NCI-H1417 treated with DMSO at 0.1 percent for 48 hours (cell line): ENCODE measurements around the gene CDH22.
A peak's percentile ranks its signal among the peaks of the same experiment; 100 is the strongest.

ENCODE experiments used
- DNase-seq: peaks from one replicate; lab custom pipeline; 2025; lab: John Stamatoyannopoulos, UW

CDH22 gene

DNA sequence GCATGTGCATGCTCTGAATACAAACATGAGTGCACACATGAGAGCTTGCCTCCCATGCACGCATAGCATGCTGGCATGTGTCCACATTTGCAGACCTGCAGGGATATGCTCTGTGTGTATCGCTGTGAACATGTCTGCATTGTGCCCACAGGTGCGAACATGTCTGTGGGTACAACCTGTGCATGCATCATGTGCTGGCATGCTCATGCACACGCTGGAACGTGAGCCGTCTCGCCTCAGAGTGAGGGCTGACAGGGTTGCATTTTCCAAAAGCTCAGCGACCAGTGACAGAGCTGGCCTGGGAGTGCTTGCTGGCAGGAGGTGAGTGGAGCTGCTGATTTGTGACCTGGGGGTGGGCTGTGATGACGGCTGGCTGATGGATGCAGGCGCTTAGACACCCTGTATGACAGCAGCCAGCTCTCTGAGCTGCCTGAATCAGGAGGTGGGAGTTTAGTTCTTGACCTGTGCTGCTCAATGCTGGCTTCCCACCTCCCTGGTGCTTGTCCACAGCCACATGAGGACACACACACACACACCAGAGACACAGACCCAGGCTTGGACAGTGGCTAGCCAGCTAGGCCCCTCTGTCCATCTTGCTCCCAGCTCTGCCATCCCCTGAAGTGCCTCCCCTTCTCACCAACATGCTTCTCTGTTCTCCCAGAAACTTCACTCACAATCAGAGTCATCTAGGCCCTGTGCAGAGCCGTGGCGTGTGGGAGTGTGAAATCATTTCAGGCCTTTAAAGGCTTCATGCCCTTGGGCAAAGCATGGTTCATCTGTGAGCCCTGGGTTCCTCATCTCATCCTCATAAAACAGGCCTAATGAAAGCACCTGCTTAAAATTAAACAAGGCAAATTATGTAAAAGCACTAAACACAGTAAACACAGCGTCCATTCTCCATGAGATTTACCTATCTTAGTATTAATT, 138.8 kb downstream of the CDH22 start:
- DNase-seq = peak; percentile 11

DNA sequence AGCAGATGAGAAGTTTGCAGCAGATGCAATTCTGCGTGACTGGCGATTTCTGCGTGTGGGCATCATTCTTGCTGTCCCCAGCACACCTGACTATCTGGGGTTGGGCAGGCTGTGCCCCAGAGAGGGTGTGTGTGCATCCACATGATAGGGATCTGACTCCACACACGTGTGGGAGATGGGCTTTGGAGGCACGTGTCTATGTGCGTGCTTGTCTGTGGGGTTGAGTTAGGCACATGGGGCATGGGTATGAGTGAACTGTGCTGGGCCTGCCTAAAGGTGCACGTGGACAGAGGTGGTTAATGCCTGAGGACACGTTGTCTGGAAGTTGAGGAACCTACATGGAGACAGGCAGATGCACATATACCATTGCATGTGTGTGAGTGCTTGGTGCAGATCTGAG, 139.9 kb downstream of the CDH22 start:
- no peak for DNase-seq

GRCh38 chr20:46167080-46167479, 141.2 kb downstream of the CDH22 start:
- no peak for DNase-seq

DNA sequence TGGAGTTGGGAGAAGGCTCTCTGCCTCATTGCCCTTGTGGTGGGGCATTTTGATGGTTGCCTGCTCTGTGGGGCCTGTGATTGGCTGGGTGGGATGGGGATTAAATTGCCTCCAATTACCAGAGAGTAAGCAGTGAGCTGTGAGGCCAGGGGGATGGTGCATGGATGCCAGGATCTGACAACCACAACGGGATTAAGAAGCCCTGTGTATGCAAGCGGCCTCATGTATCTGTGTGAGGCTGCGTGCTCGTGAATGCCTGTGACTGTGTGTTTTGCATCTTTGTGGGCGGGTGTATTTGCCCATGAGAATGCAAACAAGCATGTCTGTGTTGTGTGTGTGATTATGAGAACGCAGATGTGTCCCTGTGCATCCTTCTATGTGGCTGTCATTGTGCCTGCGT, 144.0 kb downstream of the CDH22 start:
- DNase-seq = no peak

DNA sequence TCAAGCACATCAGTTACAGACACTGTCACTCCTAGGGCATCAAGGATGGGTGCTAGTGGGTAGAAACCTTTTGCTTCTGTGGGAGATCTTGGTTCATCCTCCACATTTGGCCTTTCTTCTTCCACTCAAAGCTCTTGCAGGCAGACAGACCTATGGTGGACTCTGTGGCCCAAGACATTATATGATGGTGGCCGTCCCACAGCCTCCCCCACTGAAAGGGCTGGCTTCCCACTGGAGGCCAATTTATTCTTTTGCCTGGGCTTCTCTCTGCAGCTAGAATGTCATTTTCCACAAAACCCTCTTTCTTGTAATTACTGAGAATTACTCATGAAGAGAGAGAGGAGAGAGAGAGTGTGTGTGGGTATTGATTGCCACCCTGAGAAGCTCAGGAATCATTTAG, 146.4 kb downstream of the CDH22 start:
- DNase-seq = no peak

GRCh38 chr20:46160661-46161060, 147.6 kb downstream of the CDH22 start:
- no peak for DNase-seq

- DNase-seq = no peak
Measured at GRCh38 chr20:46159101-46159897, 149.0 kb downstream of the CDH22 start.

DNA sequence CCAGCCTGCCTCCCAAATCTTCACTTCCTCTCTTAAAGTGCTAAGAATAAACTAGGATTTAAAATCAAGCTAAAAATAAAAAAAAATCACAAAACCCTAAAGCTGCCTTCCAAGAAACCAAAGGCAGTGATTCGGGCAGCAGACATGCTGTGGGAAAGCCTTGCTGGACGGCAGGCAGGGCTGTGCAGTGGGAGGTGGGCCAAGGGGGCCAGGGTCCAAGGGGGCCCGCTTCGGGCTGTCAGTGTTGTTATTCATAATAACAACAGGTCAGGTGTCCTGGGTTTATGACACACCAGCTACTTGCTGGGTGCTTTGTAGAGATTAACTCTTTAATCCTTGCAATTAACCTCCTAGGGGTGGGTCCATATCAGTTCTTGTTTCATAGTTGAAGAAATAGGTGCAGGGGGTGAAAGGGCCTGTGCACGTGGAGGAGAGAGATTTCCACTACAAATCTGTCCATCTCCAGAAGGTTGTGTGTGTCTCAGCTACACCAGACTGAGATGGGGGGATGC, 149.8 kb downstream of the CDH22 start:
- no peak for DNase-seq

DNA sequence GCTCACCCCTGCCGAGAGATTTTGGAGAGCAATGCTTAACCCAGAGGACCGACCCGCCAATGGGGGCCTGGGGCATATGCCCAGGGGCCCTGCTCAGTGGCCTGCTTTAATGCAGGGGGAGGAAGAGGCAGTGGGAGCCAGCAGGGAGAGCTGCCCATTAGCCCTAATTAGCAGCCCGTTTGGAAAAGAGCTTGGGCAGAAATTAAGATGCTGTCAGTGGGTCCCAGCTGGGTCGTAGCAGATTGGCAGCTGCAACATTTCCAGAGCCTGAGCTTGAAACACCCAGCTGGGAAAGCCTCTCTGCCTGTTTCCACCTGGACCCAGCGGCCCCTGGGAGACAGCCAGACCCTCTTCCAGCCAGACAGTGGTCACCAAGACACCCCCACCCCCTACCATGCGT, 150.7 kb downstream of the CDH22 start:
- no peak for DNase-seq

- no peak for DNase-seq
Measured at GRCh38 chr20:46157076-46157592, 151.2 kb downstream of the CDH22 start.

DNA sequence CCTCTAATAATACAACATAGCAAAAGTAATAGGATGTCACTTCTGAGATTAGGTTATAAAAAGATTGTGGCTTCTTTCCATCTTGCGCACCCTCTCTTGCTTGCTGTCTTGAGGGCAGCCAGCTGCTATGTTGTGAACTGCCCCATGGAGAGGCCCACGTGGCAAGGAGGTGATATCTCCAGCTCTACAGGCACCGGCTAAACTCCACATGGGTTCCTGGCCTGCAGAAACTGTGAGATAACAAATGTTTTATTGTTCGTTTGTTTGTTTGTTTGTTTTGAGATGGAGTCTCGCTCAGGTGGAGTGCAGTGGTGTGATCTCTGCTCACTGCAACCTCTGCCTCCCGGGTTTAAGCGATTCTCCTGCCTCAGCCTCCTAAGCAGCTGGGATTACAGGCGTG, 152.2 kb downstream of the CDH22 start:
- DNase-seq = no peak

- no peak for DNase-seq
Measured at GRCh38 chr20:46154796-46155195, 153.5 kb downstream of the CDH22 start.

DNA sequence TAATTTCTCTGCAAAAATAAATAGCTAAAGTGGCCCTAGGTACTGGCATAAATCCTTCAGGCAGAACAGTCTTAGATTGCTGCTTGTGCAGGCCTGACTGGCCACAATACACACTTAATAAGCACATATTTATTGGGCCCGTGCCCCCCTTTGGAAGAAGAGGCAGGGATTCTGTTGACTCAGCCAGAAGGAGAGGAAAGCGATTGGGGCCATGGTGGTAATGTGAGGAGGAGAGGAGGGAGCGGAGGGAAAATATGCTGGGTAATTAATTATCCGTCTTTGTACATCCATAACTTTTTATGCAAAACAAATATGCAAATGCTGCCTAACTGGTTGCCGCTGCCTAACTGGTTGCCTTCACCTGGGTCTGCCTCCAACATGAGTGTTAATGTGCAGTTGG, 154.0 kb downstream of the CDH22 start:
- no peak for DNase-seq

DNA sequence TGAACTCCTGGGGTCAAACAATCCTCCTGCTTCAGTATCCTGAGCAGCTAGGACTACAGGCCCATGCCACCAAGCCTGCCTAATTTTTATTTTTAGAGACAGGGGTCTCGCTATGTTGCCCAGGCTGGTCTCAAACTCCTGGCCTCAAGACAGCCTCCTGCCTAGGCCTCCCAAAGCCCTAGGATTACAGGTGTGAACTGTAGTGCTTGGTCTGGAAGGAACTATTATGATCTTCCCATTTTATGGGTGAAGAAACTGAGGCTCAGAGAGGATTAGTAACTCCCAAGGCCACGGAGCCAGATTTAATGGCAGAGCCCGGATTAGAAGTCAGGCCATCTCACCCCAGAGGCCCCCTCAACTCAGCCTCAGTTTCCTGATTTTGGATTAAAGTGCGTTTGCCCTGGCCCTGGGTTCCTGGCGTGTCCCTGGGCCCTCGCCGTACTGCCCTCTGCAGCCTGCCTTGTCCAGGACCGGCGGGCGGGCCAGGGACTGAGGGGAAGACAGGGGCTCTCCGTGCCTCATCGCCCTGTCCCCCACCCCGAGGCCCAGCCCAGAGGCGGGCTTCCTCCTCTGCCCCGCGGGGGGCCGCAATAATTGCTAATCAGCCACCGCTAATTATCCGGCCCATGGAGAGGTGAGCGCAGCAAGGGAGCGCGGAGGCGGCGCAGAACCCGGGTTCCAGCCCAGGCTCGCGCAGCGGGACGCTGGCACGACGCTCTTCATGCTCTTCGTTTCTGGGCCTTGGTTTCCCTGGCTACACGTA, 155.3 kb downstream of the CDH22 start:
- no peak for DNase-seq

GRCh38 chr20:46151936-46152335, 156.4 kb downstream of the CDH22 start:
- no peak for DNase-seq

DNA sequence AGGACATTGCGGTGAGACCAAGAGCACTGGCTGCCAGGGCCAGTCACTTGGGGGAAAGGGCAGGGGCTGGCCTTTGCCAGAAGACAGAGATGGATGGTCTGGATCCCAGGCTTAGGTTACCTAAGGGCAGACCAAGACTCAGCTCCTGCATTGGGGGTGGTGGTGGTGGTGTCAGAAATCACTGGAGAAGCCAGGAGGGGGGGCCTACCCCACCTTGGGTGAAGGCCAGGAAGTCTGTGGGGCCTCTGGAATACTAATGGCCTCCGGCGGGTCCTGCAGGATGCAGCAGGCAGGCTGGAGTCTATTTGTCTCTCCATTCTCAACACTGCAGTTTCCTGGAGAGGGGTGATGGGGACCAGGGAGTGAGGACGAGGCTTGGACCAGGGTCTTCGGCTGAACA, 157.4 kb downstream of the CDH22 start:
- DNase-seq = no peak

- DNase-seq = no peak
Measured at GRCh38 chr20:46148313-46149208, 159.7 kb downstream of the CDH22 start.

DNA sequence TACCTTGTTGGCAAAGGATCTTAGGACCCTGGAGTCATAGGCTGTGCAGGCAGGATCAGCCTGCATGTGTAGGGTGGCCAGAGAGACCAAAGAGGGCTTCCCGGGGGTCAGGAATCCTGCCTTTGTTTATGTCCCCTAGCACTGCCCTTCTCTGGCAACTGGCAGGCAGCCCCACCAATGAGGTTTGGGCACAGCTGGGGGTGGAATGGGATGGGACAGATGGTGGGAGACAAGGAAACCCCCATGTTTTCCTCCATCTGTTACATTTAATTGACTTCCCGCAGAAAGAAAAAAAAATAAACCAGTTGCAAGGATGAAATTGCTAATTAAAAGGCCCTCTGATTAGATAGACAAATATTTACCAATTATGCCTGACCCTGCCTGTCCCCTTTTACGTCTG, 162.6 kb downstream of the CDH22 start:
- peak; percentile 49 for DNase-seq

- no peak for DNase-seq
Measured at GRCh38 chr20:46144432-46145025, 163.8 kb downstream of the CDH22 start.

DNA sequence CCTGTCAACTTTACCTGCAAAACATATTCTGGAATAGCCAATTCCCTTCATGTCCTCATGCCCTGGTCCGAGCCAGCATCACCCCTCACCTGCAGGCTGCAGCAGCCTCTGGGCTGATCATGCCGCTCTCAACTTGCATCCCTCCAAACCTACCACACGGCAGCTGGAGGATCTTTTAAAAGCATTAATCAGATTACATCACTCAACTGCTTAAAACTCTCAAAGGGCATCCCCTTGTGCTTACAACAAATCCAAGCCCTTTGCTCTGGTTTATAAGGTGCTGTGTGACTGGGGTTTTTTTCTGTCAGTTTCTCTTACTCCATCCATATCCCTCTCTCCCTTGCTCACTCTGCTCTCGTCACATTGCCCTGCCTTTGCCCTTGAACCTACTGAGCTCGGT, 166.2 kb downstream of the CDH22 start:
- no peak for DNase-seq
